ENCODE data around the gene ARFGAP2. TPM values are rescaled to one million over a fixed set of nuclear protein-coding genes. Genes with fewer than 3 reads are reported as not detected.

Gene ARFGAP2
- total RNA-seq, 1 experiment from 2014 or later, result 122 TPM

- no peak for TF ChIP-seq EZH2 (IDR thresholded peaks at IDR 0.05; ENCODE audit: low read depth)
- TF ChIP-seq, protein P1, sequence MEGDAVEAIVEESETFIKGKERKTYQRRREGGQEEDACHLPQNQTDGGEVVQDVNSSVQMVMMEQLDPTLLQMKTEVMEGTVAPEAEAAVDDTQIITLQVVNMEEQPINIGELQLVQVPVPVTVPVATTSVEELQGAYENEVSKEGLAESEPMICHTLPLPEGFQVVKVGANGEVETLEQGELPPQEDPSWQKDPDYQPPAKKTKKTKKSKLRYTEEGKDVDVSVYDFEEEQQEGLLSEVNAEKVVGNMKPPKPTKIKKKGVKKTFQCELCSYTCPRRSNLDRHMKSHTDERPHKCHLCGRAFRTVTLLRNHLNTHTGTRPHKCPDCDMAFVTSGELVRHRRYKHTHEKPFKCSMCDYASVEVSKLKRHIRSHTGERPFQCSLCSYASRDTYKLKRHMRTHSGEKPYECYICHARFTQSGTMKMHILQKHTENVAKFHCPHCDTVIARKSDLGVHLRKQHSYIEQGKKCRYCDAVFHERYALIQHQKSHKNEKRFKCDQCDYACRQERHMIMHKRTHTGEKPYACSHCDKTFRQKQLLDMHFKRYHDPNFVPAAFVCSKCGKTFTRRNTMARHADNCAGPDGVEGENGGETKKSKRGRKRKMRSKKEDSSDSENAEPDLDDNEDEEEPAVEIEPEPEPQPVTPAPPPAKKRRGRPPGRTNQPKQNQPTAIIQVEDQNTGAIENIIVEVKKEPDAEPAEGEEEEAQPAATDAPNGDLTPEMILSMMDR (conservative IDR thresholded peaks at IDR 0.05), result no peak
- CTCF ChIA-PET, result no interaction called here
- Histone ChIP-seq H3K4me1 (replicated peaks; ENCODE audit: insufficient read depth) (peaks cover 76% of the 10 kb centered on the region), H3K9me2 (ENCODE audit: insufficient read depth) (no peaks in the 10 kb centered on the region), H2AFZ (no peak overlapping the region), H3K4me3 (peak overlapping the region; percentile 77; the same call in 1 of the 2 replicates), H3F3A (ENCODE audit: insufficient read depth, low read depth) (peaks cover 54% of the 10 kb centered on the region), H3K27ac (peak overlapping the region; percentile 84), H4K20me1 (ENCODE audit: insufficient read depth) (peaks cover 14% of the 10 kb centered on the region), H3K27me3 (ENCODE audit: insufficient read depth, low read depth) (no peaks in the 10 kb centered on the region), H3K9me3 (ENCODE audit: insufficient read depth, low read depth) (no peaks in the 10 kb centered on the region), H3K36me3 (ENCODE audit: low read depth) (peaks cover 3% of the 10 kb centered on the region; the same call in 1 of the 2 replicates), H3K79me2 (ENCODE audit: low read depth) (peaks cover 28% of the 10 kb centered on the region), H3K4me2 (peak overlapping the region; percentile 98)
- POLR2A ChIA-PET (ENCODE audit: unreplicated experiment), result interaction anchor here (0.8 to 1.0 kb wide), 2 partner anchors 26 to 32 kb away, joined by 3 read pairs; no protein-coding TSS in a partner anchor
- no TSS peak for BruUV-seq (replicated peaks)
- DNase-seq, result no peak
- intact Hi-C loops (cut with micrococcal nuclease; ENCODE audit: unreplicated experiment), result no loop called here
These were observed 11.6 kb upstream of the ARFGAP2 start for GRCh38 chr11:47188259-47188658.

GRCh38 chr11:47187723-47188122 is 11.0 kb upstream of the ARFGAP2 start:
- Histone ChIP-seq H3K4me2 (peak overlapping the region; percentile 98), H3K79me2 (ENCODE audit: low read depth) (peaks cover 32% of the 10 kb centered on the region), H3F3A (ENCODE audit: insufficient read depth, low read depth) (peaks cover 48% of the 10 kb centered on the region), H3K27ac (peak overlapping the region; percentile 84), H3K9me2 (ENCODE audit: insufficient read depth) (no peaks in the 10 kb centered on the region), H3K36me3 (ENCODE audit: low read depth) (peaks cover 3% of the 10 kb centered on the region; the same call in 1 of the 2 replicates), H2AFZ (peak overlapping the region; percentile 85), H4K20me1 (ENCODE audit: insufficient read depth) (peaks cover 14% of the 10 kb centered on the region), H3K9me3 (ENCODE audit: insufficient read depth, low read depth) (no peaks in the 10 kb centered on the region), H3K4me1 (replicated peaks; ENCODE audit: insufficient read depth) (peaks cover 71% of the 10 kb centered on the region), H3K4me3 (peak overlapping the region; percentile 77), H3K27me3 (ENCODE audit: insufficient read depth, low read depth) (no peaks in the 10 kb centered on the region)
- POLR2A ChIA-PET (ENCODE audit: unreplicated experiment), result interaction anchor here (1.0 to 1.5 kb wide), 3 partner anchors 26 to 29 kb away, joined by 3 to 12 read pairs (median 8); partner anchors contain the start of gene DDB2
- DNase-seq, result peak in 1 of 2 experiments; percentile 84
- CTCF ChIA-PET, result interaction anchor here (0.7 kb wide), 1 partner anchor 167 kb away, joined by 3 read pairs; no protein-coding TSS in a partner anchor
- TF ChIP-seq EZH2 (IDR thresholded peaks at IDR 0.05; ENCODE audit: low read depth), result no peak
- TF ChIP-seq, protein P1 (conservative IDR thresholded peaks at IDR 0.05), result no peak
- intact Hi-C loops (cut with micrococcal nuclease; ENCODE audit: unreplicated experiment), result no loop called here
- BruUV-seq (replicated peaks), result no TSS peak

DNA sequence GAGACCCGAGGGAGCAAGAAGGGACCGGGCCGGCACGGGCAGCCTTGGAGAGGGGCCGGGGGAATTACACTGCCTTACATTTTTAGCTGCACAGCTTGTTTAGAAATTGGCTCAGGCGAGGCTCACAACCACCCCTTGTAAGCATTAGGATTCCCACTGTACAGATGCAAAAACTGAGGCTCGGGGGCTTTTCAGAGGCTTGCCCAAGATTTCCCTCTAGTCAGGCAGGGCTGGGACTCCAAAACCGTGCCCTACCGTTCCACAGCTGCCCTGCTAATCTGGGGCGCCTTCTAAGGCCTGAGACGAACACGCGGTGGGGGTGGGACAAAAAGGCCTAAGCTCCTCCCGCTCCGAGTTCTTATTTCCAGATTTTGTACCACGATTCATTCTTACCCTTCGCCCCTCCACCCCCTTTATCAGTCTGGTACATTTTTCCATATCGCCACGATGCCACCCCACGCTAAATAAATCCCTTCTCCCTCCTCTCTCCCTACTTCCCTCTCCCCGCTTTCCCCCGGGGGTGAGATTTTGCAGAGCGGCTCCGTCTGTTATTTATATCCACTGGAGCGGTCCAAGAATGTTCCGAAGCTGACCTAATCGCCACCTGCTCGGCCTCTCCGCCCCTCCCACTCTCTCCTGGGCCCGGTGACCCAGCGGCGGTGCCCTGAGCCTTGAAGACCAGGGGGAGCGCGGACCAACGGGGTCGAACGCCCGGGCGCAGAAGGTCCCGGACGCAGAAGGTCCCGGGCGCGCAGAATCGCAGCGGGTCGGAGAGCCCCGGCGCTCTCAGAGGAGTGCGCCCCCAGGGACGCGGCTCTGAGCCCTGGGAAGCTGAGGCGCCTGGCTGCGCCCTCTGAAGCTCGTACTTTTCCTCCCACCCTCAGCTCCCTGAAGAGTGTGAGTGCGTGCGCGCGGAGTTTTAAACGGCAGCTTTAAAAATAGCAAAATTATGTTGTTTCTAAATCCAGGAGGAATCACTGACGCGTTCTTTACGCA is 10.3 kb upstream of the ARFGAP2 start:
- peaks cover 18% of the 10 kb centered on the region for H4K20me1 ChIP-seq (ENCODE audit: insufficient read depth)
- intact Hi-C loops (cut with micrococcal nuclease; ENCODE audit: unreplicated experiment), result no loop called here
- no peaks in the 10 kb centered on the region for H3K9me3 ChIP-seq (ENCODE audit: insufficient read depth, low read depth)
- no peaks in the 10 kb centered on the region for H3K9me2 ChIP-seq (ENCODE audit: insufficient read depth)
- peaks cover 63% of the 10 kb centered on the region for H3K4me1 ChIP-seq (replicated peaks; ENCODE audit: insufficient read depth)
- BruUV-seq (replicated peaks), result TSS peak; percentile 63
- TF ChIP-seq EZH2 (IDR thresholded peaks at IDR 0.05; ENCODE audit: low read depth), result no peak
- TF ChIP-seq, protein P1 (conservative IDR thresholded peaks at IDR 0.05), result no peak
- DNase-seq, result peak; percentile 57 to 59
- peak overlapping the region; percentile 77 for H3K4me3 ChIP-seq
- CTCF ChIA-PET, result interaction anchor here (0.6 to 0.7 kb wide), 2 partner anchors 168 to 366 kb away, joined by 3 to 11 read pairs; no protein-coding TSS in a partner anchor
- POLR2A ChIA-PET (ENCODE audit: unreplicated experiment), result interaction anchor here (0.6 to 1.5 kb wide), 4 partner anchors 21 to 29 kb away, joined by 8 to 12 read pairs (median 8); partner anchors contain the start of gene DDB2
- peak overlapping the region; percentile 85 for H2AFZ ChIP-seq
- H3K4me2 ChIP-seq, result peak overlapping the region; percentile 98
- H3K27me3 ChIP-seq (ENCODE audit: insufficient read depth, low read depth), result no peaks in the 10 kb centered on the region
- H3K36me3 ChIP-seq (ENCODE audit: low read depth), result peaks cover 8% of the 10 kb centered on the region; the same call in 1 of the 2 replicates
- peak overlapping the region; percentile 84 for H3K27ac ChIP-seq
- H3K79me2 ChIP-seq (ENCODE audit: low read depth), result peaks cover 38% of the 10 kb centered on the region
- peaks cover 43% of the 10 kb centered on the region for H3F3A ChIP-seq (ENCODE audit: insufficient read depth, low read depth)
